ES-I3 (cell line): Measurements from ENCODE around the gene PACS2.

Experiments
- H3K36me3 ChIP-seq: 2 replicates; pipeline ENCODE4 v1.6.1; 2013; ENCODE audit warnings: mild to moderate bottlenecking, low read length, control low read depth, moderate library complexity; ENCODE audit not compliant: insufficient read depth
- H3K4me1 ChIP-seq: 2 replicates; pipeline ENCODE4 v1.6.1; 2013; ENCODE audit warnings: mild to moderate bottlenecking, control low read depth, low read length; ENCODE audit not compliant: insufficient read depth
- H3K9ac ChIP-seq: 2 replicates; pipeline ENCODE4 v1.6.1; 2013; ENCODE audit warnings: low read depth, mild to moderate bottlenecking, low read length, moderate library complexity
- H3K9me3 ChIP-seq: 2 replicates; pipeline ENCODE4 v1.6.1; 2013; ENCODE audit warnings: mild to moderate bottlenecking, low read length, moderate library complexity; ENCODE audit not compliant: control insufficient read depth, insufficient read depth

The PACS2 gene

DNA sequence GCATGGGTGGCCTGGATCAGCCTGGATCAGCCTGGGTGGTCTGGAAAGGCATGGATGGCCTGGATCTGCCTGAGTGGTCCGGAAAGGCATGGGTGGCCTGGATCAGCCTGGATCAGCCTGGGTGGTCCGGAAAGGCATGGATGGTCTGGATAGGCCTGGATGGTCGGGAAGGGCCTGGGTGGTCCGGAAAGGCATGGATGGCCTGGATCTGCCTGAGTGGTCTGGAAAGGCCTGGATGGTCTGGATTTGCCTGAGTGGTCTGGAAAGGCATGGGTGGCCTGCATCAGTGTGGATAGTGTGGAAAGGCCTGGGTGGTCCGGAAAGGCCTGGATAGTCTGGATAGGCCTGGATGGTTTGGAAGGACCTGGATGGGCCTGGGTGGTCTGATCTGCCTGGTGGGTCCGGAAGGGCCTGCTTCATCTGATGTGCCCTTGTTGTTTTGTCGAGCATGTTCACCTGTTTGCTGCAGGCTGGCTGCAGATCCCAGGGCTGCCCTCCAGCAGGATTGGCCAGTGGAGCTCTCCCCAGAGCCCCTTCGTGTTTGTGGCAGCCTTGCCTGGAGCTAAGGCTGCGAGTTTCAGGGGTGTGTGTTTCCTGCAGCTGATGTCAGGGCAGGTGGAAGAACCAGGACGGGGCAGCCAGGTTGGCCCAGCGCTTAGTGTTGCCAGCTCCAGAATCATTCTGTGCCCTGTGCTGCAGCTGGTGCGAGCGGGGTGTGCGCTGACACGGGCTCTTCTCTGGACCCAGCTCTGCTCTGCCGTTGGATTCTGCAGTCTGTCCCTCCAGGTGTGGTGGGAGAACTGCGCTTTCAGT lies 64.5 kb downstream of the PACS2 start:
- Histone ChIP-seq H3K9ac (no peak overlapping the region), H3K36me3 (no peaks in the 10 kb centered on the region; the same call in 1 of the 2 replicates), H3K4me1 (no peaks in the 10 kb centered on the region), H3K9me3 (no peaks in the 10 kb centered on the region; the same call in 1 of the 2 replicates)

DNA sequence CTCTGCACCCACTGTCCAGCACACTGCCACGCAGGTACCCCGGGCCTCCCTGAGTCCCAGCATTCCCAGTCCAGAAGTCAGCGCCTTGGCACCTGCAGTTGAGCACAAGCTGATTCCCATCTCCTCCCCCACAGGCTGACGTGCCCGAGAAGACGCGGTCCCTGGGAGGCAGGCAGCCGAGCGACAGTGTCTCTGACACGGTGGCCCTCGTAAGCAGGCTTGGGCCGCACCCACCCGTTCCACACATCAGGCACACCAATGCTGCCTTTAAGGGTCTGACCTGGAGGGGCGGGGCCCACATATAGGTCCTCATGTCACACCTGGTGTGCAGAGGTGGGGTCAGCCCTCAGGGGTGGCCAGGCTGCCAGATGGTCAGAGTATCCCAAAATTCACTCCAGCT lies 65.4 kb downstream of the PACS2 start:
- Histone ChIP-seq H3K9ac (no peak overlapping the region), H3K4me1 (no peaks in the 10 kb centered on the region), H3K36me3 (no peaks in the 10 kb centered on the region; the same call in 1 of the 2 replicates), H3K9me3 (no peaks in the 10 kb centered on the region)

DNA sequence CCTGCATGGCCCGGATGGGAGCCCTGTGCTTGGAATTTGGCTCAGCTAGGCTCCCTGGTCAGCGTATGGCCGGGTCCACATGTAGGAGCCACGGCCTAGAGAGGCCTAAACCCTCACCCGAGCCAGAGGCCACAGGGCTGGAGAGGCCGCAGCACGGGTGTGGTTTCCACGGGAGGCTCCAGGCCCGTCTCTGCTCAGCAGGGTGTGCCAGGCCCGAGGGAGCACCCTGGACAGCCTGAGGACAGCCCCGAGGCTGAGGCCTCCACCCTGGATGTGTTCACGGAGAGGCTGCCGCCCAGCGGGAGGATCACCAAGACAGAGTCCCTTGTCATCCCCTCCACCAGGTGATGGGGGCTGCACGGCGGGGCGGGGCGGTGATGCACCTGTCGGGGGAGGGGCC lies 66.2 kb downstream of the PACS2 start:
- H3K36me3 ChIP-seq = no peaks in the 10 kb centered on the region; the same call in 1 of the 2 replicates
- H3K9me3 ChIP-seq = no peaks in the 10 kb centered on the region
- H3K4me1 ChIP-seq = no peaks in the 10 kb centered on the region
- no peak overlapping the region for H3K9ac ChIP-seq

DNA sequence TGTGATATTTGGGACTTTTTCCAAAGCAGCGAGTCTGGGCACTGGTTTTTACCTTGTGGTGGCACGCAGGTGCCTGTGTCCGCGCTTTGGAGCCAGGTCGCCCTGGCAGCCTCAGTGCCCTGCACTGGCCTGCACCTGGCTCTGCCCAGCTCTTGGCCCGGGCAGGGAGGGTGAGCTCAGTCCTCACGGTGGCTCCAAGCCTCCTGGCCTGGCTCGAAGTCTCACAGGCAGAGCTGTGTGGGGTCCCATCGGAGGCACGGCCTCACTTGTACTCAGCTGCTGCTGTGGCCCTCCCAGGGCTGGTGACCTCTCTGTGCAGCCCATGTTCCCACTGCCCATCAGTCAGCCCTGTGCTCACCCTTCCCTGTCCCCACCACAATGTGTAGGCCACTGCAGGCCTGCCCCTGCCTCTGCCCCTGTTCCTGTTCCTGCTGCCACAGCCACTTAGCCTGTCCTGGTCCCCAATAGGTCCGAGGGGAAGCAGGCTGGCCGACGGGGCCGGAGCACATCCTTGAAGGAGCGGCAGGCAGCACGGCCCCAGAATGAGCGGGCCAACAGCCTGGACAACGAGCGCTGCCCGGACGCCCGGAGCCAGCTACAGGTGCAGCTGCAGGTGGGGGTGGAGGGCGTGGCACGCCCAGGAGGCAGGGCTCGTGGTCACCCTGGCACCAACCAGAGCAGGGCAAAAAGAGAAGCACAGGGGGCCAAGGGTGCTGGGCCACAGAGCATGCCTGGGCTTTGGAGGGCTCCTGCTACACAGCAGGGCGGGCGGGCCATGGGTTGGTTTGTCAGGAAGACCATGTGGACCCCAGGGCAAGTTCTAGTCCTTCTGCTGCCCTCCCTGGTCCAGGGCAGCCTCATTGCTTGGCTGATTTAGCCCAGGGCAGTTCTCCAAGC lies 67.1 kb downstream of the PACS2 start:
- no peak overlapping the region for H3K9ac ChIP-seq
- no peaks in the 10 kb centered on the region for H3K4me1 ChIP-seq
- no peaks in the 10 kb centered on the region for H3K9me3 ChIP-seq
- H3K36me3 ChIP-seq = no peaks in the 10 kb centered on the region; the same call in 1 of the 2 replicates

DNA sequence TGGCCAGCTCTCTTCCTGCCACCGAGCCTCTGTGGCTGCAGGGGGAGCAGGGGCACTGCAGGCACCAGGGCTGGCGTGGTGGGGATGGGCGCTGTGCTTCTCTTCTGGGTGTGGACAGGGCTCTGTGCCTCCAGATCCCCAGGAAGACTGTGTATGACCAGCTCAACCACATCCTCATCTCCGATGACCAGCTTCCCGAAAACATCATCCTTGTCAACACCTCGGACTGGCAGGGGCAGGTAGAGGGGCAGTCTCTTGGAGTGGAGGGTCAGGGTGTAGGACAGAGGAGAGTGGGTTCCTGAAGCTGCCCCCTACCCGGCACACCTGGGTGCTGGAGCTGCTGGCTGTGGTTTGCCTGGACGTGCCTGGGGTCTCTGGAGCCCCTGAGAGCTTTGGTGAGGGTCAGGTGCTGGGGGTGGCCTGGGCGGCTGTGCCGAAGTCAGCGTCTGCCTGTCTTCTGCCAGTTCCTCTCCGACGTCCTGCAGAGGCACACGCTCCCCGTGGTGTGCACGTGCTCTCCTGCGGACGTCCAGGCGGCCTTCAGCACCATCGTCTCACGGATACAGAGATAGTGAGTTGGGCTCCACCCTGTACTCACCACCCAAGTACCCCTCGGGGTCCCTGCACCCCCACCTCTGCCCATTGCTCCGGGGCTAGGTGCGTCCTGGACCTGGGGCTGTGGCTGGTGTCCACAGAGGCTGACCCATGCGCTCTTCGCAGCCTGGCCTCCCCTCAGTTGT lies 68.0 kb downstream of the PACS2 start:
- no peaks in the 10 kb centered on the region for H3K9me3 ChIP-seq
- no peaks in the 10 kb centered on the region for H3K4me1 ChIP-seq
- H3K9ac ChIP-seq = no peak overlapping the region
- no peaks in the 10 kb centered on the region; the same call in 1 of the 2 replicates for H3K36me3 ChIP-seq

DNA sequence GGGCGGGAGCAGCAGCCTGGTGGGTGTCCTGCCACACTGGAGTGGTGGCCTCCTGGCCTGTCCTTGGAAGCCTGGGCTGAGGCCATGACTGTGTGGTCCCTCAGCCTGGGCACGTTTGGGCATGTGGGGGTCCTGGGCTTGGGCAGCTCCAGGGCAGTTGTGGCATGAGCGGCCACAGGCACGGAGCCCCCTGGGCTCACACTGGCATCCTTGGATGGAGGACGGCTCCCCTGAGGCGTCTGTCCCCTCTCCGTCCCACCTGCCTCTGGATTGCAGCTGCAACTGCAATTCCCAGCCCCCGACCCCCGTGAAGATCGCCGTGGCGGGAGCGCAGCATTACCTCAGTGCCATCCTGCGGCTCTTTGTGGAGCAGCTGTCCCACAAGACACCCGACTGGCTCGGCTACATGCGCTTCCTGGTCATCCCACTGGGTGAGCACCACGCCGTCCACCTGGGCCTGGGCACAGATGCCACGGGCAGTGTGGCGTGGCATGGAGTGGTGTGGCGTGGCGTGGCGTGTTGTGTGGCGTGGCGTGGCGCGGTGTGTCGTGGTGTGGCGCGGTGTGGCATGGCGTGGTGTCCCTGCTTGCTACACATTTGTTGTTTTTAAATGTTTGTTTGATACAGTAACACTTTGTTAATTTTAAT lies 68.7 kb downstream of the PACS2 start:
- Histone ChIP-seq H3K9ac (no peak overlapping the region), H3K4me1 (no peaks in the 10 kb centered on the region), H3K36me3 (no peaks in the 10 kb centered on the region; the same call in 1 of the 2 replicates), H3K9me3 (no peaks in the 10 kb centered on the region)

DNA sequence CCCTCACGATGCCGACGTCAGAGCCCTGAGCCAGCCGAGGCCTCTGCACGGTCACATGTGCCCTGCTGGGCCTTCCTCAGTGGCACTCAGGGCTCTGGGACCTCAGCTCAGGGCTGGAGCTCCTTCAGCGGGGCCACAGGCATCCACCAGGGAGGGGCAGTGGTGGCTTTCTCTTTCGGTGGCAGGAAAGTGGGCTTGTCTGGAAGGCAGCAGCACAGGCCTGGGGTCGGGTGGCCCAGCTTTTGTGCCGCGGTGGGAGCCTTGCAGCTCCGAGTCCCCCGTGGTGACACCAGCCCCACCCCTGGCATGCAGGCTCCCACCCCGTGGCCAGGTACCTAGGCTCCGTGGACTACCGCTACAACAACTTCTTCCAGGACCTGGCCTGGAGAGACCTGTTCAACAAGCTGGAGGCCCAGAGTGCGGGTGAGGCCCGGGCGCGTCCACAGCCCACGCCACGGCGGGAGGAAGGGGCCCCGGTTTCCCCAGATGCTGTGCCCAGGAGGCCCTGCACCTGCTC lies 69.6 kb downstream of the PACS2 start:
- no peaks in the 10 kb centered on the region; the same call in 1 of the 2 replicates for H3K36me3 ChIP-seq
- H3K4me1 ChIP-seq = no peaks in the 10 kb centered on the region
- H3K9ac ChIP-seq = no peak overlapping the region
- H3K9me3 ChIP-seq = no peaks in the 10 kb centered on the region

DNA sequence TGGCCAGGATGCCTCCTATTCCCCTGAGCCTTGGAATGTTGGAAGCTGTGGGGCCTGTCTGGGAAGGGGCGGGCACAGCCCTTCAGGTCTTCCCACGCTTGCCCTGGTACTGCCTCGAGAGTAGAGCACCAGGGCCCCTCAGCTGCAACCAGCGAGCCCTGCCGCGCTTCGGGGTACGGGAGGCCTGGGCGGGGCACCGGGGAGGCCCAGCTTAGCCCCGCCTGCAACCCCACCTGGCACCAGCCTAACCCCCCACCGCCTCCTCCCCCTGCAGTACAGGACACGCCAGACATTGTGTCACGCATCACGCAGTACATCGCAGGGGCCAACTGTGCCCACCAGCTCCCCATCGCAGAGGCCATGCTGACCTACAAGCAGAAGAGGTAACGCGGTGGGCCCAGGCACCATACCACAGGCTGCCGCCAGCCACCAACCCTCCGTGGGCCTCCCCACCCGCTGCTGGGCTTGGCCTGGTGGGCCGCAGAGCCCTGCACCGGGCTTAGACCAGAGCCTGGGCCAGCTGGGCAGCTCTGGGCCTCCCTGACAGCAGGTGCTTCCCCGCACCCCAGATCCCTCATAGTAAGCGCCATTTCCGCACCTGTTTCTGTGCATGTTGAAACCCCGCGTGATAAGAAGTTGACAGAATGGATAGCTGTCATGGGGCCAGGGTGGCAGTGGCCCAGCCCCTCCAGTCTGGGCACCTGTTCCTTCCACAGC lies 70.2 kb downstream of the PACS2 start:
- Histone ChIP-seq H3K4me1 (no peaks in the 10 kb centered on the region), H3K9me3 (no peaks in the 10 kb centered on the region), H3K9ac (no peak overlapping the region), H3K36me3 (no peaks in the 10 kb centered on the region; the same call in 1 of the 2 replicates)

DNA sequence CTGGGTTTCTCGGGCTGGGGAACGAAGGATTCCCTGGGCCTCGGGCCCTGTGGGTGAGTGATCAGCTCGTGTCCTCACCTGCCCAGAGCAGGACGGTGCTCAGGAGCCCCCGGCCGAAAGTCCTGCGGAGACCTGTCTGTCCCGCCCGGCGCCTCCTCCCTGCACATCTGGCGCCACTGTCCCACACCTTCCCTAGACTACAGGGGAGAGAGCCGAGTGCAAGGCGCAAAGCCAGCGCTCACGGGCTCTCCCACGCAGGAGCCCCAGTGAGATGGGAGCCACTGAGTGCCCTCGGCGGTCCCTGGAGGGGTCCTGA lies 70.7 kb downstream of the PACS2 start:
- H3K4me1 ChIP-seq = no peaks in the 10 kb centered on the region
- H3K9ac ChIP-seq = no peak overlapping the region
- no peaks in the 10 kb centered on the region for H3K9me3 ChIP-seq
- no peaks in the 10 kb centered on the region; the same call in 1 of the 2 replicates for H3K36me3 ChIP-seq

DNA sequence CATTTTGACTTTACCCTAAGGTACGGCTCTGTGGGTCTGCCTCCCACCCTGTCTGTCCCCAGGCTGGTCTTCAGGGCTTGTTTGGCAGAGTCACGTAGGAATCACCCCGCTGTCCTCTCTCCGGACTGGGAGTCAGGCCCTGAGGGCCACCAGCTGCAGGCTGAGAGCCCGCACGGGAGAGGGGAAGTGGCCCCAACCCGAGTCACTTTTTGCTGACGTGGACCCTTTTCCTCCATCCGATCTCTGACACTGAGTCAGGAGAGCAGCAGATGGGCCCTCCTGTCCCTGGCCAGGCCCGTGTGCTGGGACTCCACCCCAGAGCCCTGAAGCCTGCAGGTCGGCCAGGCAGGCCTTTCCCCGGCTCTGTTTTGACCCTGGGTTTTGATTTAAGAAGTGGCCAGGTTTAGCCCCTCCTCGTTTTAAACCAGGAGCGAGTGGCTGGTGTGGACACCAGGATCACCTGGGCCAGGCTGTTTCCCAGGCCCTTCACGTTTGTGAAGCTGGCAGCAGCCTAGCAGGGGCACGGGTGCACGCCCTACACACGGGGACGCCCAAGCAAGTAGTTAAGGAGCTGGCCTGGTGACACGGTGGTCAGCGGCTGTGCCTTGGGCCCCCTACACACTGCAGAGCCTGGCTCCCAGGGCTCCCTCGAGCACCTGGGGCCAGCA lies 71.3 kb downstream of the PACS2 start:
- Histone ChIP-seq H3K9ac (no peak overlapping the region), H3K36me3 (no peaks in the 10 kb centered on the region; the same call in 1 of the 2 replicates), H3K9me3 (no peaks in the 10 kb centered on the region), H3K4me1 (no peaks in the 10 kb centered on the region)

DNA sequence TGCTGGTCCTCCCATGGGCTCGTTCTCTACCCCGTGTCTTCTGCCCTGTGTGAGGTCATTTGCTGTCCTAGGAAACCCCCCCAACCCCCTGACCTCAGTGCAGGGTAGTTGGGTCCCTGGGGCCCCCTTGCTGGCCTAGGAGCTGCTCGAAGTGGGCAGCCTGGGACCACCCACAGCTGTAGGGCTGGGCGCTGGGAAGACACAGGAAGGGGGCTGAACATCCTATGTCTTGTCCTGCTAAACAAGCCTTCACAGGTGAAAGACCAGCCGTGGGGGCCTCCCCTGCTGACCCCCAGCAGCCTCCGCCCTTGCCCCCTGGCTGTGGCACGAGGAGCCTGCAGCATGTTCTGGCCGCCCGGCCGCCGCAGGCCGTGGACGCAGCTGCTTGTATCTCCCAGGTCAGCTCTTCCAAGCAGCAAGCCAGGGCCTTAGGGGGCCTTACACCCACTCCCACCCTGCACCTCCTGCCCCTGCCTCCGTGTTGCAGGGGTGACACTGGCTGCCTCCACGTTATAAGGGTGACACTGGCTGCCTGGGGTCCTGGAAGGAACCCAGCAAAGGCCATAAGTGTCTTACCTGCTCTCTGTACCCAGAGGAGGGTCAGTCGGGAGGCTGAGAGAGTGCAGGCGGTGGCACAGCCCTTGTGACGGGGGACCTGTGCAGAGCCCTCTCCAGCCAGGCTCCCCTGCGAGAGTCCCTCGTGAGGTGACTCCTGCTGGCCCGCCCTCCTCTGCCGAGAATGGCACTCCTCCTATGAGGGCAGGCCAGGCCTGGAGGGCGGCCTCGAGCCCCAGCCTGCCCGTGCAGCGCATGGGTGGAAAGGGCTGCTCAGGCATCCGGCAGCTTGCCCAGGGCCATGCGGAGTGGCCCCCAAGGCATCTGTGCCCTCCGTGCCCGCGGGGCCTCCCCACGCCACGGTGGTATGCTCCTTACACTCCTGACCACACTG lies 72.3 kb downstream of the PACS2 start:
- H3K4me1 ChIP-seq = no peaks in the 10 kb centered on the region
- no peaks in the 10 kb centered on the region for H3K9me3 ChIP-seq
- H3K9ac ChIP-seq = no peak overlapping the region
- H3K36me3 ChIP-seq = no peaks in the 10 kb centered on the region

DNA sequence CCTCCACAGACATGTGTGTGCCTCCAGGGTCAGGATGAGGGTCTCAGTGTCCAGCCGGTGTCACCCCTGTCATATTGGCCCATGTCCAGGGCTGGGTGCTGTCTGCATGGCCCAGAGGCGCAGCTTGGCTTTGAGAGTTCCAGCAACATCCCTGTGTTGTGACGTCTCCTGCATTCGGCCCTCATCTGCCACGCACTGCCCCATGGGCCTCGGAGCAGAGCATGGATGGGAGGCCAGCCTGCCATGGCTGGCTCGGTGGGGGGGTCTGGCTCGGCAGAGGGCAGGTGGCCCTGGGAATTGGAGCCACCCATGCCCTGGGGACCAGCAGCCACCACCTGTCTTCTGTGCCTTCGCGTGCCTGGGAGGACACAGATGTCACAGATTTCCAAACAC lies 73.0 kb downstream of the PACS2 start:
- Histone ChIP-seq H3K9ac (no peak overlapping the region), H3K4me1 (no peaks in the 10 kb centered on the region), H3K36me3 (no peaks in the 10 kb centered on the region), H3K9me3 (no peaks in the 10 kb centered on the region)
